Measurements from ENCODE around the gene VASN. TPM values are rescaled to one million over a fixed set of nuclear protein-coding genes. Genes with fewer than 3 reads are reported as not detected.
"Not testable (repeated sequence)": the region's sequence is repeated elsewhere in the genome, so short reads cannot be mapped to it uniquely, and the experiment has no call there.

VASN gene
- total RNA-seq, 1 experiment from 2014 or later = 5.1 TPM

GRCh38 chr16:4336701-4337539 lies 34.7 kb upstream of the VASN start:
- no peak for DNase-seq (ENCODE audit: extremely low read depth, low read depth)

- DNase-seq (ENCODE audit: extremely low read depth, low read depth) = no peak
Observed at GRCh38 chr16:4337540-4338088, 34.0 kb upstream of the VASN start.

GRCh38 chr16:4338125-4338582 lies 33.5 kb upstream of the VASN start:
- DNase-seq (ENCODE audit: extremely low read depth, low read depth) = no peak

- no peak for DNase-seq (ENCODE audit: extremely low read depth, low read depth)
Observed at GRCh38 chr16:4338712-4339299, 32.8 kb upstream of the VASN start.

- DNase-seq (ENCODE audit: extremely low read depth, low read depth) = no peak
Observed at GRCh38 chr16:4339455-4339854, 32.2 kb upstream of the VASN start.

DNA sequence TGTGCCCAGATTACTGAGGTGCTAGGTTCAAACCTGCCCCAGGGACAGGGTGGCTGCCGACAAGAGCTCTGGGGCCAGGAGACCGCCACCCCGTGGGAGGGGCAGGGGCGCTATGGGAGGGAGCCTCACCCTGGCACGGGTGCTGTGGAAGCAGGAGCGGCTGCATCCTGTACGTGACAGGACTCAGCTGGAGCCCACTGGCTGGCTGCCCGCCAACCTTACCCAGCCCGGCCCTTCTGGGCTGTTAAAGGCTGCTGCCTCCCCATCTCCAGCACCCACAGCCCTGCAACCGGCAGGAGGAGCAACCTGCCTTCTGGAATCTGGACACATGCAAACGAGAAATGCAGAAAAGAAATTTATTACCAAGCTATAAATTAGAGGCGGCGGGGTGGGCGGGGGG lies 31.7 kb upstream of the VASN start:
- no peak for DNase-seq (ENCODE audit: extremely low read depth, low read depth)

DNA sequence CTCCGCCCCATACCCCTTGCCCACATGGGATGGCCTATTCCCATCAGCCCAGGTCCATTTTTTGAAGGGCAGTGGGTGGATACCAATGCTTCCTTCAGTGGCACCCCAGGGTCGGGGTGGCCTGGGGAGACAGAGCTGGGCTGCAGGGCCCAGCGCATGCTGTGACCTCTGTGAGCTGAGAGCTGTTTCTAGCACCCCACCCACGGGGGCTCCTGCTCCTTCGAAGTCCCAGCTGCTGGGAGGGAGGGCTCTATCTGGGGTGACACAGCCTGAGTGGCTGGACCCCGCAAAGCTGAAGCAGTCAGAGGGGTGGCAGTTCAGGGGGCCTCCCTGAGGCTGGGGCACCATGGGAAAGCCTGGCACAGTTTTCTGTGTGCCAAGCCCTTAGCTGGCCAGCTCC lies 31.2 kb upstream of the VASN start:
- DNase-seq (ENCODE audit: extremely low read depth, low read depth) = no peak

GRCh38 chr16:4341250-4341649 lies 30.4 kb upstream of the VASN start:
- no peak for DNase-seq (ENCODE audit: extremely low read depth, low read depth)

DNA sequence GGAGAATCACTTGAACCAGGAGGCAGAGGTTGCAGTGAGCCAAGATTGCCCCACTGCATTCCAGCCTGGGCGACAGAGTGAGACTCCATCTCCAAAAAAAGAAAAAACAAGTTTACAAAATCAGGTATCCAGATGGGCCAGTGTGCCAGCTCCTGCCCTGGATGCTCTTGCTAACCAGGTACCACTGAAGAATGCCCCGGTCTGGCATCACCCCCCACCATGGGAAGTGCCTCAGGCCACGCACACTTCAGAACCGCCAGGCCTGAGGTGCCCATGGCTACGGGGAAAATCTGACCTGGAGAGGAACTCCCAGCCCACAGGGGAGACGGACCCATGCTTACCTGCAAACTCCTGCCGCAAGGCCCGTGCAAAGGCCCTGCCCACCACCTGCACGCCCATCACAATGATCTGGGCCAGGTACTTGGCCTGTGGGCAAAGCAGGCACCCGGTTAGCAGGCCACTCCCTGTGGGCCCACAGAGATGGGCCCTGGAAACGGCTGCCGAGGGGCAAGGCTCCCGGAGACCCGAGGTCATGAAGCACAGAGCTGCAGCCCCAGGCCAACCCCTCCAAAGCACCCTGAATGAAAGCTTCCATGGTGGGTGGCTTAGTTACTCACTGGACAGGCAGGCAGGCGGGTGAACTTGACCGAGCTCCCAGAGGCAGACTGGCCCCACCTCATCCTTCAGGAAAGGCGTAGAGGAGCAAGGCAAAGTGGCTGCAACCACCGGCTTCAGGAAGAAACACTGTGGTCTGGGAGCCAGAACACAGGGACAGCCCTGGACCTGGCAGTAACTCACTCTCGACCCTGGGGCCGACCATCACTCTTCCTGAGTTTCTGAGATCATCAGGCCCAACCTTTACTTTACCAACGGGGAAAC lies 28.5 kb upstream of the VASN start:
- no peak for DNase-seq (ENCODE audit: extremely low read depth, low read depth)

- DNase-seq (ENCODE audit: extremely low read depth, low read depth) = not testable (repeated sequence)
Observed at GRCh38 chr16:4344300-4344982, 27.2 kb upstream of the VASN start.

DNA sequence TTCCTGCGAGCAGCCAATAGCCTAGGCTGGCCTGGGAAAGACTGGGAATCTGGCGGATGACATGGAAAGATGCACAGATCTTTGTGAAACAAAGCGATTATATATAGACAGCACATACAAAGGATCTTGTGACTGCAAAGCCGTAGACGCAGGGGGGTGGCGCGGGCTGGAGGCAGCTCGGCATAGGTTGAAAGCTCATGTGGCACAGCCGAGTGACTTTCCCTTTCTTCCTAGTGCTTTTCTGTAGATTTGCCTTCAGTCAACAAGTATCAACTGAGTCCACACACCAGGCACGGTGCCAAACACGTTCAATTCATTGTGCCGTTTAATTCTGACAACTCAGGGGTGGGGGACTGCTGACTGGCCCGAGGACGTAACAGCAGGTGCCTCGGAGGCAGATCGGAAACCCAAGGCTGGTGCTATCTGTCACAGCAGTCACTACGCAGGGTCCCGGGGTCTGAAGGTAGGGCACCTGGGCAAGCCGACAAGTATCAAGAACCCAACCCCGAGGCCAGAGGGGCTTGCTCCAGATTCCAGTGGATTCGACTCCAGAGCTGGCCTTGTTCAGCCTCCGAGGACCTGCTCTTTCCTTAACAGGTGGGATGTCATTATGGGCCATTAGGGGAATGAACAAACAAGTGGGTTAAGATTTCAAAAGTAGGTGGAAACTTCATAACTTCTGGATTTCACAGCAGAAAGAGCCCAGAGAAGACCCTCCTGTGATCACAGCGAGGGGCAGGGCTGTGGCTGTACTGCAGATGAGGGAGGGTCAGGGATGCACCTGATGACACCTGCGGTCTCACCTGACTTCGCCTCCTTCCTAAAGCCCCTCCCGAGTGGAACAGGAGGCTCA lies 26.4 kb upstream of the VASN start:
- DNase-seq (ENCODE audit: extremely low read depth, low read depth) = peak; percentile 46

- no peak for DNase-seq (ENCODE audit: extremely low read depth, low read depth)
Observed at GRCh38 chr16:4345836-4346781, 25.5 kb upstream of the VASN start.

DNA sequence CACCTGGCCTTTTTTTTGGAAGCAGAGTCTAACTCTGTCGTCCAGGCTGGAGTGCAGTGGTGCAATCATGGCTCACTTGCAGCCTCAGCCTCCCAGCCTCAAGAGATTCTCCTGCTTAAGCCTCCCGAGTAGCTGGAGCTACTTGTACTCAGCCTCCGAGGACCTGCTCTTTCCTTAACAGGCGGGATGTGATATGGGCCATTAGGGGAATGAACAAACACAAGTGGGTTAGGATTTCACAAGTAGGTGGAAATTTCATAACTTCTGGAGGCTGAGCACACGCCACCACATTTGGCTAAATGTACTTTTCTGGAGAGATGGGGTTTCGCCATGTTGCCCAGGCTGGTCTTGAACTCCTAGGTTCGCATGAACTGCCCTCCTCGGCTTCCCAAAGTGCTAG lies 24.6 kb upstream of the VASN start:
- peak; percentile 50 for DNase-seq (ENCODE audit: extremely low read depth, low read depth)

- no peak for DNase-seq (ENCODE audit: extremely low read depth, low read depth)
Observed at GRCh38 chr16:4347765-4348509, 23.7 kb upstream of the VASN start.

GRCh38 chr16:4349332-4349731 lies 22.3 kb upstream of the VASN start:
- no peak for DNase-seq (ENCODE audit: extremely low read depth, low read depth)

DNA sequence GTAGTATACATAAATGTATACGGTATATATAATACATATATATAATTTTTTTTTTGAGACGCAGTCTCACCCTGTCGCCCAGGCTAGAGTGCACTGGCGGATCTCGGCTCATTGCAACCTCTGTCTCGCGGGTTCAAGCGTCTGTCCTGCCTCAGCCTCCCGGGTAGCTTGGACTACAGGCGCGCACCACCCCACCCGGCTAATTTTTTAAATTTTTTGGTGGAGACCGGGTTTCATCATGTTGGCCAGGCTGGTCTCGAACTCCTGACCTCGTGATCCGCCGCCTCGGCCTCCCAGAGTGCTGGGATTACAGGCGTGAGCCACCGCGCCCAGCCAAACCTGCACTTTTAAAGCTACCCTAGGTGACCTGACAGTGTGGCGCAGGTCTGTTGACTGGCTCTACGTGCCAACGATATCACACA lies 21.3 kb upstream of the VASN start:
- DNase-seq (ENCODE audit: extremely low read depth, low read depth) = no peak

DNA sequence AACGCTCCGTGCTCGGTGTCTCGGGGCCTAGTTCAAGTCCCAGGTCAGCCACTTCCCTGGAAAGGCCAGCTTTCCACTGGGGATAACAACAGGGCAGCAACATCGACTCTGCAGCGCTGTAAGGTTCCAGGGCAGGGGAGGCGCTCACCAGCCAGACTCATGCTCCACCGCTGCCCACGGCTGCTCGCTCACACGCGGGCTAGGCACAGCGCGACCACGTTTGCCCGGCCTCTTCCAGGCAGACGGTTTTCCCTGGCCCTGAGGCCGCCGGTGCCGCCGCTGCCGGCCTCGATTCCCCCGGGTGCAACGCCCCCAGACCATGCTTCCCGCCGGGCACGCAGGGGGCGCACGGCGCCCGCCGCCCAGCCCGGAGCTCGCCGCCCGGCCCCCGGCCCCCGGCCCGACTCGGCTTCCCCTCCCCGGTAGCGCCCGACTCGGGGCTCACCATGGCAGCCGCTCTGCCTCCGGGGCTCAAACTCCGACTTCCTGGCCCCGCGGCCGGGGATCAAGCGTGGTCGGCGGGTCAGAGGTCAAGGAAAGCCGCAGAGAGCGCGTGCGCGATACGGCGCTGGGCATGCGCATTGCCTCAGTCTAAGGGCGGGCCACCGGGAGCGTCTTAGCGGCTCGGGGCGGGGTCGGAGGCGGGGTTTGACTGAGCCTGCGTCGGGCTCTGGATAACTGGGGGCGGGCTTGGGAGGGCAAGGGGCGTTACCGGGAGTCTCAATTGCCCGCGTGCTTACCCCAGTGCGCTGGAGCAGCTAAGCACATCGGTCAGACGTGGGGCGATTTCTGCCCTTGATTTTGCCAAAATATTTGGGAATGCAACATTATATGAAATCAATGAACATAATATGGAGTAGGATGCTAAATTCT lies 20.6 kb upstream of the VASN start, which contains the start of gene PAM16:
Gene PAM16 (minus strand): TSS at position 535 of the 873 bp plus-strand sequence. CDS start 87 bp downstream, at position 448.
- peak; percentile 93 for DNase-seq (ENCODE audit: extremely low read depth, low read depth)

Data from NCI-H460 (cell line).